ENCODE data around the gene RGMA. TPM values are rescaled to one million over a fixed set of nuclear protein-coding genes. Genes with fewer than 3 reads are reported as not detected.

The RGMA gene
- total and polyA plus RNA-seq, 2 of the 8 experiments (the other 6 are each of a cell fraction or from before 2014, with no cell fraction given), result 19.9 to 39.8 TPM

GRCh38 chr15:93035092-93035915, 53.7 kb downstream of the RGMA start:
- Histone ChIP-seq H3K14ac (ENCODE audit: insufficient read length) (no peak overlapping the region), H4K5ac (ENCODE audit: insufficient read length, low read depth, low read length) (no peak overlapping the region), H2BK5ac (ENCODE audit: low read depth, low read length) (no peak overlapping the region), H3K4me2 (ENCODE audit: insufficient read depth in 1 of 2, low read depth in 2 of 2, low read length in 2 of 2) (no peak overlapping the region), H3K79me1 (ENCODE audit: low read depth, low read length) (no peaks in the 10 kb centered on the region), H3K56ac (replicated peaks; ENCODE audit: insufficient read length, low read depth, low read length) (no peak overlapping the region), H3K4ac (replicated peaks; ENCODE audit: insufficient read length, low read depth, low read length) (peak overlapping the region; percentile 89), H3K27me3 (replicated peaks in 1 of 4; ENCODE audit: control insufficient read depth in 3 of 4, extremely low read depth in 1 of 4, insufficient read depth in 3 of 4, low read length in 3 of 4) (peaks cover 0 to 2% (median 0%) of the 10 kb centered on the region in 4 experiments; a peak in 1 of 7 replicates), H3K23me2 (ENCODE audit: low read depth, low read length) (no peaks in the 10 kb centered on the region), H2BK20ac (ENCODE audit: low read length) (no peak overlapping the region), H3K23ac (ENCODE audit: insufficient read length) (no peak overlapping the region), H2BK12ac (ENCODE audit: low read depth, low read length) (no peak overlapping the region), H2BK15ac (ENCODE audit: low read length) (0 out of 2 replicates have a peak overlapping the region, but pooled peaks have one; percentile 55), H2AFZ (ENCODE audit: low read length) (no peak overlapping the region), H3K36me3 (ENCODE audit: control insufficient read depth in 2 of 4, insufficient read depth in 4 of 4, low read length in 3 of 4) (no peaks in the 10 kb centered on the region), H4K20me1 (replicated peaks in 1 of 2; ENCODE audit: control insufficient read depth in 1 of 2, insufficient read depth in 2 of 2, low read length in 2 of 2) (no peaks in the 10 kb centered on the region), H3K4me1 (replicated peaks in 1 of 4; ENCODE audit: control insufficient read depth in 3 of 4, insufficient read depth in 4 of 4, low read length in 3 of 4) (no peaks in the 10 kb centered on the region; a peak in 2 of 7 replicates), H3K9ac (replicated peaks in 1 of 4; ENCODE audit: extremely low read depth in 1 of 4, low read depth in 3 of 4, low read length in 3 of 4) (no peak overlapping the region), H3K79me2 (ENCODE audit: control insufficient read depth in 1 of 2, insufficient read depth in 2 of 2, low read length in 2 of 2) (no peaks in the 10 kb centered on the region), H3K18ac (ENCODE audit: extremely low read depth, low read length) (peak overlapping the region; percentile 38), H3K4me3 (ENCODE audit: extremely low read depth in 1 of 4, insufficient read depth in 2 of 4, low read depth in 3 of 4, low read length in 4 of 4) (no peak overlapping the region), H2AK5ac (ENCODE audit: low read depth, low read length) (no peak overlapping the region), H3K27ac (ENCODE audit: low read depth, low read length) (no peak overlapping the region), H2BK120ac (replicated peaks; ENCODE audit: low read depth, low read length) (no peak overlapping the region), H4K91ac (replicated peaks; ENCODE audit: insufficient read length, low read length) (no peak overlapping the region), H4K8ac (ENCODE audit: extremely low read depth, insufficient read depth, low read length) (no peak overlapping the region), H3K9me3 (ENCODE audit: insufficient read depth in 2 of 2, low read depth in 1 of 2, low read length in 1 of 2) (no peaks in the 10 kb centered on the region)
- FAIRE-seq (no peak), DNase-seq (ENCODE audit: low read depth in 1 of 2, low spot score in 2 of 2) (no peak)
- ChIA-PET POLR2A (ENCODE audit: partially characterized antibody) (interaction anchor here (0.6 kb wide), 1 partner anchor 103 kb away, joined by 3 read pairs; no protein-coding TSS in a partner anchor), CTCF (ENCODE audit: partially characterized antibody) (interaction anchor here (0.6 to 8.6 kb wide), 25 partner anchors 9 to 1098 kb away, joined by 3 to 77 read pairs (median 4); partner anchors contain the start of gene RGMA)
- WGBS, 2 experiments (ENCODE audit: extremely low coverage in 1 of 2, insufficient coverage in 1 of 2, insufficient read length in 1 of 2, insufficient replicate concordance in 2 of 2, low coverage in 1 of 2, low lambda C conversion rate in 2 of 2, missing lambda C conversion rate in 1 of 2), result 92% methylated on average over 18 of the region's 18 CpGs; no CpG with 5 or more reads in 1 of the 2 experiments
- no peak for TF ChIP-seq CHD2 (IDR thresholded peaks at IDR 0.05; ENCODE audit: low read length)
- no peak for TF ChIP-seq POU5F1 (IDR thresholded peaks at IDR 0.05; ENCODE audit: low read depth, low read length)
- TF ChIP-seq NANOG (IDR thresholded peaks at IDR 0.05; ENCODE audit: insufficient read depth, low read depth, low read length, poor library complexity, severe bottlenecking), result no peak
- TF ChIP-seq POLR2A (IDR thresholded peaks at IDR 0.05; ENCODE audit: control extremely low read depth in 1 of 2, low read depth in 2 of 2, low read length in 2 of 2), result no peak
- TF ChIP-seq CREB1 (IDR thresholded peaks at IDR 0.05), result no peak
- no peak for TF ChIP-seq JUND (IDR thresholded peaks at IDR 0.05; ENCODE audit: low read length)
- TF ChIP-seq TAF1 (IDR thresholded peaks at IDR 0.05; ENCODE audit: low read depth, low read length), result no peak
- no peak for TF ChIP-seq MAX (IDR thresholded peaks at IDR 0.05)
- TF ChIP-seq TAF7 (optimal IDR thresholded peaks at IDR 0.05; ENCODE audit: borderline replicate concordance, low read depth, low read length), result no peak
- TF ChIP-seq BRCA1 (IDR thresholded peaks at IDR 0.05; ENCODE audit: low read depth, low read length), result no peak
- no peak for TF ChIP-seq HDAC6 (IDR thresholded peaks at IDR 0.05; ENCODE audit: low read depth, low read length)
- no peak for TF ChIP-seq SP1 (IDR thresholded peaks at IDR 0.05; ENCODE audit: low read depth, low read length)
- no peak for TF ChIP-seq SIN3A (conservative IDR thresholded peaks at IDR 0.05 in 1 of 2, IDR thresholded peaks at IDR 0.05 in 1 of 2; ENCODE audit: low read depth in 1 of 2, low read length in 2 of 2)

Measured in H1 (cell line).